HG03039 (cell line): Measurements from ENCODE around the gene ADPRH.

Source experiments
- ATAC-seq: cut with Tn5 transposase; IDR thresholded peaks from one replicate; pipeline ENCODE4 v1.9.1; 2021; ENCODE audit warnings: mild to moderate bottlenecking, moderate library complexity; ENCODE audit not compliant: unreplicated experiment

The ADPRH gene

GRCh38 chr3:119595639-119596334 lies 16.5 kb downstream of the ADPRH start:
- no peak for ATAC-seq

GRCh38 chr3:119596398-119596797 lies 17.1 kb downstream of the ADPRH start:
- ATAC-seq: no peak

- no peak for ATAC-seq
These were observed 18.4 kb downstream of the ADPRH start, which contains the start of gene PLA1A for GRCh38 chr3:119597548-119598288. Gene PLA1A, plus strand, starts transcription at chr3:119597885. Its CDS starts 29 bp downstream, at chr3:119597914.

GRCh38 chr3:119598410-119599098 lies 19.3 kb downstream of the ADPRH start:
- ATAC-seq: peak; percentile 39

GRCh38 chr3:119599558-119600174 lies 20.4 kb downstream of the ADPRH start:
- ATAC-seq: no peak

- ATAC-seq: peak; percentile 53
These were observed 21.4 kb downstream of the ADPRH start for GRCh38 chr3:119600732-119601131.

- ATAC-seq: no peak
These were observed 21.9 kb downstream of the ADPRH start for GRCh38 chr3:119601154-119601553.

- no peak for ATAC-seq
These were observed 23.4 kb downstream of the ADPRH start for GRCh38 chr3:119602676-119603075.

GRCh38 chr3:119604878-119605277 lies 25.6 kb downstream of the ADPRH start:
- no peak for ATAC-seq

- no peak for ATAC-seq
These were observed 29.2 kb downstream of the ADPRH start for GRCh38 chr3:119608405-119609000.

GRCh38 chr3:119609301-119609700 lies 30.0 kb downstream of the ADPRH start:
- no peak for ATAC-seq

GRCh38 chr3:119611664-119612063 lies 32.4 kb downstream of the ADPRH start:
- ATAC-seq: no peak

- ATAC-seq: peak; percentile 56
These were observed 33.9 kb downstream of the ADPRH start for GRCh38 chr3:119613201-119613600.

GRCh38 chr3:119613872-119614271 lies 34.6 kb downstream of the ADPRH start:
- ATAC-seq: no peak

GRCh38 chr3:119616056-119616455 lies 36.8 kb downstream of the ADPRH start:
- ATAC-seq: no peak

- ATAC-seq: no peak
These were observed 39.8 kb downstream of the ADPRH start for GRCh38 chr3:119619094-119619493.

GRCh38 chr3:119620899-119621298 lies 41.6 kb downstream of the ADPRH start:
- ATAC-seq: no peak

- ATAC-seq: no peak
These were observed 44.9 kb downstream of the ADPRH start for GRCh38 chr3:119624002-119624720.

GRCh38 chr3:119625451-119626153 lies 46.3 kb downstream of the ADPRH start:
- no peak for ATAC-seq

GRCh38 chr3:119626196-119626595 lies 46.9 kb downstream of the ADPRH start:
- no peak for ATAC-seq
